ENCODE results near the gene CADPS2. TPM values are rescaled to one million over a fixed set of nuclear protein-coding genes. Genes with fewer than 3 reads are reported as not detected.

The CADPS2 gene
- total RNA-seq, 2 experiments from 2014 or later = not detected

- Mint-ChIP-seq H3K27ac (no peak overlapping the region), H3K4me1 (peaks cover 2% of the 10 kb centered on the region), H3K4me3 (no peak overlapping the region), H3K9me3 (no peaks in the 10 kb centered on the region), H3K36me3 (no peaks in the 10 kb centered on the region), H3K27me3 (peaks cover 37% of the 10 kb centered on the region)
- ATAC-seq (ENCODE audit: low read depth) = no peak
- POLR2A ChIA-PET = no interaction called here
- DNase-seq = no peak
These were observed 2.1 kb downstream of the CADPS2 start for GRCh38 chr7:122884186-122884585.

- H3K27ac Mint-ChIP-seq = no peak overlapping the region
- peaks cover 29% of the 10 kb centered on the region for H3K27me3 Mint-ChIP-seq
These were observed 3.1 kb downstream of the CADPS2 start for GRCh38 chr7:122883049-122883680.

DNA sequence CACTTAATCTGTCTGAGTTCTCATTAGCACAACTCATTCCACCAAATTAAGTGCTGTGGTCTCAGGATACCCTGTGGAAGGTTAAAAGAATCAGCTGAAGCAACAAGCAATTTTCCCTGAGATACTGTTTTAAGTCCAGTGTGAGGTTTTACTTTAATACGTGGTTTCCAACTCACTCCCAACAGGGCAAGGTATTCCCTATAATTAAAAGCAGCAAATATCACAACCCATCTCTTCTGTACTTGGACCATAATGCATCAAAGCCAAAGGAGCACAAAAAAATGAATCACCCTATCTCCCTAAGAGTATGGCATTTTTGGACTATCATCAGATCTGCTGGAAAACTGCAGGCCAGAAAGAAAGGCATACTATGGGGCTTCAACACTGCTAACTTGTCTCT, 4.9 kb downstream of the CADPS2 start:
- no peak for ATAC-seq (ENCODE audit: low read depth)
- peaks cover 18% of the 10 kb centered on the region for H3K27me3 Mint-ChIP-seq
- H3K27ac Mint-ChIP-seq = no peak overlapping the region
- POLR2A ChIA-PET = no interaction called here
- no peaks in the 10 kb centered on the region for H3K4me1 Mint-ChIP-seq
- no peaks in the 10 kb centered on the region for H3K9me3 Mint-ChIP-seq
- DNase-seq = no peak
- no peaks in the 10 kb centered on the region for H3K36me3 Mint-ChIP-seq
- no peak overlapping the region for H3K4me3 Mint-ChIP-seq

More at GRCh38 chr7:122883049-122883680, 3.1 kb downstream of the CADPS2 start:
- Mint-ChIP-seq H3K4me1 (peaks cover 2% of the 10 kb centered on the region), H3K4me3 (no peak overlapping the region), H3K36me3 (no peaks in the 10 kb centered on the region), H3K9me3 (no peaks in the 10 kb centered on the region)
- DNase-seq (no peak), ATAC-seq (ENCODE audit: low read depth) (no peak)
- POLR2A ChIA-PET = no interaction called here

DNA sequence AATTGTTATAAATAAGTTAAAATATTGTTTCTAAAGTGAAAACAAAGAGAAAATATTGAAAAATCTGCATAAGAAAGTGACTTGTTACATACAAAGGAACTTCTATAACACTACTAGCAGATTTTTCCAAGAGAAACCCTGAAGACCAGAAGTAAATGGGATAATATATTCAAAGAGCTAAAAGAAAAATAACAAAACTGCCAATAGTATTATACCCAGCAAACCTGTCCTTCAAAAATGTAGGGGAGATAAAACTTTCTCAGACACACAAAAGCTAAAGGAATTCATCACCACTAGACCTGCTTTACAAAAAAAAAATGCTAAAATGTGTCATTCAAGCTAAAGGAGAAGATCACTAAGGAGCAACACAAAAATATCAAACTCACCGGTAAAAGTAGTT, 17.0 kb downstream of the CADPS2 start:
- no peaks in the 10 kb centered on the region for H3K27me3 Mint-ChIP-seq
- H3K4me1 Mint-ChIP-seq = no peaks in the 10 kb centered on the region

GRCh38 chr7:122867471-122867980, 18.7 kb downstream of the CADPS2 start:
- peaks cover 12% of the 10 kb centered on the region for H3K9me3 Mint-ChIP-seq
- H3K36me3 Mint-ChIP-seq = no peaks in the 10 kb centered on the region
- no peak for DNase-seq
- no peak for ATAC-seq (ENCODE audit: low read depth)
- no peaks in the 10 kb centered on the region for H3K27me3 Mint-ChIP-seq
- H3K4me3 Mint-ChIP-seq = no peak overlapping the region
- POLR2A ChIA-PET = no interaction called here
- no peak overlapping the region for H3K27ac Mint-ChIP-seq
- no peaks in the 10 kb centered on the region for H3K4me1 Mint-ChIP-seq

More for the DNA sequence above, 17.0 kb downstream of the CADPS2 start:
- POLR2A ChIA-PET = no interaction called here
- no peak for ATAC-seq (ENCODE audit: low read depth)
- no peak overlapping the region for H3K4me3 Mint-ChIP-seq
- no peak for DNase-seq
- no peaks in the 10 kb centered on the region for H3K36me3 Mint-ChIP-seq
- H3K9me3 Mint-ChIP-seq = peaks cover 14% of the 10 kb centered on the region
- no peak overlapping the region for H3K27ac Mint-ChIP-seq

GRCh38 chr7:122864838-122865237, 21.4 kb downstream of the CADPS2 start:
- ATAC-seq (ENCODE audit: low read depth) (no peak), DNase-seq (no peak)
- Mint-ChIP-seq H3K9me3 (peaks cover 12% of the 10 kb centered on the region), H3K27ac (no peak overlapping the region), H3K27me3 (no peaks in the 10 kb centered on the region), H3K4me1 (no peaks in the 10 kb centered on the region), H3K4me3 (no peak overlapping the region), H3K36me3 (no peaks in the 10 kb centered on the region)
- POLR2A ChIA-PET = no interaction called here

GRCh38 chr7:122864016-122864415, 22.2 kb downstream of the CADPS2 start:
- ATAC-seq (ENCODE audit: low read depth) (no peak), DNase-seq (no peak)
- Mint-ChIP-seq H3K4me1 (no peaks in the 10 kb centered on the region), H3K27me3 (no peaks in the 10 kb centered on the region), H3K27ac (no peak overlapping the region), H3K36me3 (no peaks in the 10 kb centered on the region), H3K4me3 (no peak overlapping the region), H3K9me3 (peaks cover 8% of the 10 kb centered on the region)
- POLR2A ChIA-PET = no interaction called here

DNA sequence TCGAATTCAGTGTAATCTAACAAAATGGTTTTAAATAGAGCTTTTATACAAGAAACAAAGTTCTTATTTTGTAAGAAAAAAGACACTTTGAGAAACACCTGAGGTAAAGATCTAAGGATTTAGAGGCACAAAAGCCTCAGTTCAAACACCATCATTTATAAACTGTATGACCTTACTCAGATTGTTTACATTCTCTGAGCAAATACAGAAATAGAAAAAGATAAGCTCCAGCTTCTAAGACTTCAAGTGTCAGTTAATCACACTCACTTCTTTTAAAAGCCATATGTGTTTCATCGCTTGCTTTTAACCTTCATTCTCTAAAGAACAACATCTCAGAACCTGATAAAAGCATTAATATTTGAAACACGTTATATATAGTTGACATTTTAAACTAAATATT, 27.9 kb downstream of the CADPS2 start:
- POLR2A ChIA-PET = no interaction called here

GRCh38 chr7:122850528-122850927, 35.7 kb downstream of the CADPS2 start:
- POLR2A ChIA-PET = no interaction called here
- no peak overlapping the region for H3K4me3 Mint-ChIP-seq
- no peaks in the 10 kb centered on the region for H3K27me3 Mint-ChIP-seq
- ATAC-seq (ENCODE audit: low read depth) (no peak), DNase-seq (no peak)
- H3K36me3 Mint-ChIP-seq = no peaks in the 10 kb centered on the region
- no peak overlapping the region for H3K27ac Mint-ChIP-seq
- peaks cover 4% of the 10 kb centered on the region for H3K9me3 Mint-ChIP-seq
- H3K4me1 Mint-ChIP-seq = no peaks in the 10 kb centered on the region

More for the DNA sequence above, 27.9 kb downstream of the CADPS2 start:
- Mint-ChIP-seq H3K4me3 (no peak overlapping the region), H3K4me1 (no peaks in the 10 kb centered on the region), H3K27me3 (no peaks in the 10 kb centered on the region), H3K36me3 (no peaks in the 10 kb centered on the region), H3K9me3 (peaks cover 2% of the 10 kb centered on the region), H3K27ac (no peak overlapping the region)
- no peak for ATAC-seq (ENCODE audit: low read depth)
- no peak for DNase-seq

- no peaks in the 10 kb centered on the region for H3K4me1 Mint-ChIP-seq
- no peak overlapping the region for H3K27ac Mint-ChIP-seq
- no peak for ATAC-seq (ENCODE audit: low read depth)
- peaks cover 5% of the 10 kb centered on the region for H3K9me3 Mint-ChIP-seq
- POLR2A ChIA-PET = no interaction called here
- H3K4me3 Mint-ChIP-seq = no peak overlapping the region
- no peaks in the 10 kb centered on the region for H3K36me3 Mint-ChIP-seq
- no peaks in the 10 kb centered on the region for H3K27me3 Mint-ChIP-seq
- no peak for DNase-seq
These were observed 36.3 kb downstream of the CADPS2 start for GRCh38 chr7:122849957-122850328.

GRCh38 chr7:122849322-122849956, 36.8 kb downstream of the CADPS2 start:
- Mint-ChIP-seq H3K4me1 (no peaks in the 10 kb centered on the region), H3K9me3 (peaks cover 5% of the 10 kb centered on the region), H3K27me3 (no peaks in the 10 kb centered on the region), H3K36me3 (no peaks in the 10 kb centered on the region), H3K4me3 (no peak overlapping the region), H3K27ac (no peak overlapping the region)
- no peak for DNase-seq
- POLR2A ChIA-PET = no interaction called here
- ATAC-seq (ENCODE audit: low read depth) = no peak

DNA sequence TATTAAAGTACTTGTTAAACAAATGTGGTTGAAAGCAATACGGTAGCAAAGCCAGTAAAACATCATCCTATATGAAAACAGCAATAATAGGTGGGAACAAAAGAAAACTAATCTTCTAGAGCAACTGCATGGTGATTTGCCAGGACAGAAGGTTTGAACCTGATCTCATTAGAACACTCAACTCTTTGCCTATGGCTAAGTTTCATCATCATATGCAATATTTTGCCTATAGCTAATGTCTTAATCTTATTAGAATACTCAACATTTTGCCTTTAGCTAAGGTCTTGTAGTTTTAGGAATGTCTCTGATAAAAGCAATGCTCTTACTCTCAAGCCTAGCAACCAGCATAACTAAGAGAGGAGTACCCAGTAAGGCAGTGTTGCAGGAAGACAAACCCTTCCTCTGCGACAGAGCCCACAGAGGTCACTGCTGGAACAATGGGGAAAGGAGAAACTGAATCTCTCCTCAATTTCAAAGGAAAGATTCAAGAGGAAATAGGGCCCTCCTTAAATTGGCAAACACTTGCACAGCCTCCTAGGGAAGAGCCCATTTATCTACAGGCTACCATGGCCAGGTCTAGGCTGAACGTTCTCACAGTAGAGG, 38.3 kb downstream of the CADPS2 start:
- Mint-ChIP-seq H3K27ac (no peak overlapping the region), H3K27me3 (no peaks in the 10 kb centered on the region), H3K36me3 (no peaks in the 10 kb centered on the region), H3K4me3 (no peak overlapping the region), H3K9me3 (peaks cover 3% of the 10 kb centered on the region), H3K4me1 (no peaks in the 10 kb centered on the region)
- POLR2A ChIA-PET = no interaction called here
- no peak for DNase-seq
- no peak for ATAC-seq (ENCODE audit: low read depth)

DNA sequence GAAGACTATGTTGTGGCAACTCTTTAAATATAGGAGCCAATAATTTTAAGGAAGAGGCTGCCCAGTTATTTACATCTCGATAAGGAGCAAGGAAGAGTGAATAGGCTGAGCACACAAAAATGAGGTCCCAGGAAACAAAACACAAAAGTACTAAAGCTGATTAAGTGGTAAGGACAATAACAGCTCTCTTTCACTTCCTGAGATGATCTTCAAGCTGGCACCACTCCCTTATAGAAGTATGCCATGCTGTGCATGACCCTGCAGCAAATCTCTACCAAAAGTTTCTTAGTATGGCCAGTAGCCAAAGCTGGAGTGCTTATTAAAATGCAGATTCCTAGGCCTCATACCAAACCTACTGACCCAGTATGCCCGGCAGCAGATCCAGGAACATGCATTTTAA, 39.7 kb downstream of the CADPS2 start:
- POLR2A ChIA-PET = no interaction called here
- no peaks in the 10 kb centered on the region for H3K36me3 Mint-ChIP-seq
- ATAC-seq (ENCODE audit: low read depth) = no peak
- H3K4me3 Mint-ChIP-seq = no peak overlapping the region
- DNase-seq = no peak
- H3K27ac Mint-ChIP-seq = no peak overlapping the region
- H3K4me1 Mint-ChIP-seq = no peaks in the 10 kb centered on the region
- H3K9me3 Mint-ChIP-seq = peaks cover 3% of the 10 kb centered on the region
- H3K27me3 Mint-ChIP-seq = no peaks in the 10 kb centered on the region

GRCh38 chr7:122845286-122845685, 41.0 kb downstream of the CADPS2 start:
- POLR2A ChIA-PET = no interaction called here
- no peak overlapping the region for H3K4me3 Mint-ChIP-seq
- H3K27me3 Mint-ChIP-seq = no peaks in the 10 kb centered on the region
- no peaks in the 10 kb centered on the region for H3K36me3 Mint-ChIP-seq
- ATAC-seq (ENCODE audit: low read depth) (no peak), DNase-seq (no peak)
- peaks cover 1% of the 10 kb centered on the region for H3K9me3 Mint-ChIP-seq
- no peak overlapping the region for H3K27ac Mint-ChIP-seq
- H3K4me1 Mint-ChIP-seq = no peaks in the 10 kb centered on the region
